SK-N-SH treated with all-trans-retinoic acid at 6 μM for 48 hours (cell line): ENCODE measurements around the gene SLC8A2.

Experiments
- ATAC-seq: fragments of 200-7000 bp; cut with Tn5 transposase; 3 replicates; pipeline ENCODE4 v1.9.1; 2020; ENCODE audit warnings: mild to moderate bottlenecking, moderate library complexity
- ARNTL ChIP-seq: fragments of 450-650 bp; formaldehyde crosslinking; IDR thresholded peaks from 2 replicates; pipeline ENCODE4 v1.5.0; 2020; ENCODE audit warnings: low read depth, mild to moderate bottlenecking, moderate library complexity, borderline replicate concordance
- BACH2 ChIP-seq: fragments of 250-450 bp; sonication (Bioruptor Pico); IDR thresholded peaks from 2 replicates; pipeline ENCODE4 v1.9.0; 2021; ENCODE audit warnings: mild to moderate bottlenecking, borderline replicate concordance
- CSDC2 ChIP-seq: fragments of 250-450 bp; sonication (Bioruptor Pico); IDR thresholded peaks from 2 replicates; pipeline ENCODE4 v1.5.0; 2020; ENCODE audit warnings: mild to moderate bottlenecking, moderate library complexity
- ESRRG ChIP-seq: fragments of 250-450 bp; sonication (Bioruptor Pico); IDR thresholded peaks from 2 replicates; pipeline ENCODE4 v1.6.1; 2021; ENCODE audit warnings: mild to moderate bottlenecking
- GLIS3 ChIP-seq: fragments of 250-450 bp; sonication (Bioruptor Pico); IDR thresholded peaks from 2 replicates; pipeline ENCODE4 v1.5.0; 2020; ENCODE audit warnings: mild to moderate bottlenecking, moderate library complexity
- ISL1 ChIP-seq: fragments of 250-450 bp; sonication (Bioruptor Pico); IDR thresholded peaks from 2 replicates; pipeline ENCODE4 v2.1.2; 2022; ENCODE audit warnings: mild to moderate bottlenecking, moderate library complexity
- OSR1 ChIP-seq: fragments of 250-450 bp; sonication (Bioruptor Pico); IDR thresholded peaks from 2 replicates; pipeline ENCODE4 v1.8.0; 2022; ENCODE audit warnings: moderate library complexity, mild to moderate bottlenecking, inconsistent platforms
- PPARA ChIP-seq: fragments of 250-450 bp; sonication (Bioruptor Pico); IDR thresholded peaks from 2 replicates; pipeline ENCODE4 v1.5.0; 2020; ENCODE audit warnings: mild to moderate bottlenecking, borderline replicate concordance
- RARB ChIP-seq: fragments of 250-450 bp; sonication (Bioruptor Pico); IDR thresholded peaks from 2 replicates; pipeline ENCODE4 v1.8.0; 2021; ENCODE audit warnings: mild to moderate bottlenecking, moderate library complexity
- SNAI2 ChIP-seq: fragments of 250-450 bp; sonication (Bioruptor Pico); IDR thresholded peaks from 2 replicates; pipeline ENCODE4 v1.5.0; 2020; ENCODE audit warnings: mild to moderate bottlenecking, moderate library complexity
- TOX ChIP-seq: fragments of 250-450 bp; sonication (Bioruptor Pico); IDR thresholded peaks from 2 replicates; pipeline ENCODE4 v1.8.0; 2021; ENCODE audit warnings: mild to moderate bottlenecking, moderate library complexity, borderline replicate concordance
- ZC3H10 ChIP-seq: fragments of 250-450 bp; sonication (Bioruptor Pico); IDR thresholded peaks from 2 replicates; pipeline ENCODE4 v1.5.1; 2021; ENCODE audit warnings: mild to moderate bottlenecking, moderate library complexity
- ZFP3 ChIP-seq: fragments of 250-450 bp; sonication (Bioruptor Pico); IDR thresholded peaks from 2 replicates; pipeline ENCODE4 v1.5.0; 2020; ENCODE audit warnings: mild to moderate bottlenecking, moderate library complexity
- ZFP30 ChIP-seq: fragments of 450-650 bp; formaldehyde crosslinking; IDR thresholded peaks from 2 replicates; pipeline ENCODE4 v1.5.0; 2022; ENCODE audit warnings: mild to moderate bottlenecking, moderate library complexity
- ZNF565 ChIP-seq: fragments of 450-650 bp; formaldehyde crosslinking; conservative IDR thresholded peaks from 2 replicates; pipeline ENCODE4 v1.5.0; 2020; ENCODE audit warnings: low read depth, mild to moderate bottlenecking, moderate library complexity
- ZNF70 ChIP-seq: fragments of 450-650 bp; formaldehyde crosslinking; IDR thresholded peaks from 2 replicates; pipeline ENCODE4 v1.5.0; 2020; ENCODE audit warnings: mild to moderate bottlenecking, moderate library complexity
- ZNF8 ChIP-seq: fragments of 450-650 bp; formaldehyde crosslinking; IDR thresholded peaks from 2 replicates; pipeline ENCODE4 v1.5.0; 2020; ENCODE audit warnings: mild to moderate bottlenecking, moderate library complexity
- TF ChIP-seq, protein P1 (sequence below): fragments of 250-450 bp; sonication (Bioruptor Pico); IDR thresholded peaks from 2 replicates; pipeline ENCODE4 v1.8.0; 2021; ENCODE audit warnings: low read depth, mild to moderate bottlenecking, moderate library complexity, borderline replicate concordance
- TF ChIP-seq, protein P2 (sequence below): fragments of 250-450 bp; sonication (Bioruptor Pico); IDR thresholded peaks from 2 replicates; pipeline ENCODE4 v1.5.0; 2020; ENCODE audit warnings: mild to moderate bottlenecking, moderate library complexity
- TF ChIP-seq, protein P3 (sequence below): fragments of 250-450 bp; sonication (Bioruptor Pico); IDR thresholded peaks from 2 replicates; pipeline ENCODE4 v1.5.1; 2020; ENCODE audit warnings: low read depth, mild to moderate bottlenecking, moderate library complexity
- TF ChIP-seq, protein P4 (sequence below): fragments of 250-450 bp; sonication (Bioruptor Pico); IDR thresholded peaks from 2 replicates; pipeline ENCODE4 v1.5.1; 2021; ENCODE audit warnings: mild to moderate bottlenecking, moderate library complexity
- TF ChIP-seq, protein P5 (sequence below): fragments of 250-450 bp; sonication (Bioruptor Pico); IDR thresholded peaks from 2 replicates; pipeline ENCODE4 v1.8.0; 2020; ENCODE audit warnings: mild to moderate bottlenecking, moderate library complexity, borderline replicate concordance

The SLC8A2 gene

DNA sequence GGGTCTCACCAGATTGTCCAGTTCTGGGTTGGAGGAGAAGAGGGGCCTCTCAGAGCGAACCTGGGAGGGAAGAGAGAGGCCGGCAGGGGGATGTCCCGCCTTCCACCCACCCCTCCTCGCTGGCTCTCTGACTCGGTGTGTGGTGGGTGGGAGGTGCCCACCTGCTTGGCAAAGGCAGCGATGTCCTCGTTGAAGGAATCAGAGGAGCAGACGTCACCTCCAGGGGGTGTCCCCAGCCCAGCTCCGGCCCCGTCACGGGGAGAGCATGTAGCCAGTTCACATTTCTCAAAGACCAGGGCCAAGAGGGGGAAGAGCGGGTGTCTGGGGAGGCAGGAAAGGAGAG lies 55.1 kb downstream of the SLC8A2 start:
- TF ChIP-seq SNAI2 (CRISPR knock-in tag) = no peak
- TF ChIP-seq RARB (CRISPR knock-in tag) = no peak
- TF ChIP-seq, protein P1, sequence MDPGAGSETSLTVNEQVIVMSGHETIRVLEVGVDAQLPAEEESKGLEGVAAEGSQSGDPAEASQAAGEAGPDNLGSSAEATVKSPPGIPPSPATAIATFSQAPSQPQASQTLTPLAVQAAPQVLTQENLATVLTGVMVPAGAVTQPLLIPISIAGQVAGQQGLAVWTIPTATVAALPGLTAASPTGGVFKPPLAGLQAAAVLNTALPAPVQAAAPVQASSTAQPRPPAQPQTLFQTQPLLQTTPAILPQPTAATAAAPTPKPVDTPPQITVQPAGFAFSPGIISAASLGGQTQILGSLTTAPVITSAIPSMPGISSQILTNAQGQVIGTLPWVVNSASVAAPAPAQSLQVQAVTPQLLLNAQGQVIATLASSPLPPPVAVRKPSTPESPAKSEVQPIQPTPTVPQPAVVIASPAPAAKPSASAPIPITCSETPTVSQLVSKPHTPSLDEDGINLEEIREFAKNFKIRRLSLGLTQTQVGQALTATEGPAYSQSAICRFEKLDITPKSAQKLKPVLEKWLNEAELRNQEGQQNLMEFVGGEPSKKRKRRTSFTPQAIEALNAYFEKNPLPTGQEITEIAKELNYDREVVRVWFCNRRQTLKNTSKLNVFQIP (CRISPR knock-in tag) = no peak
- no peak for TF ChIP-seq ZNF8 (CRISPR knock-in tag)
- no peak for TF ChIP-seq CSDC2 (CRISPR knock-in tag)
- no peak for ATAC-seq

DNA sequence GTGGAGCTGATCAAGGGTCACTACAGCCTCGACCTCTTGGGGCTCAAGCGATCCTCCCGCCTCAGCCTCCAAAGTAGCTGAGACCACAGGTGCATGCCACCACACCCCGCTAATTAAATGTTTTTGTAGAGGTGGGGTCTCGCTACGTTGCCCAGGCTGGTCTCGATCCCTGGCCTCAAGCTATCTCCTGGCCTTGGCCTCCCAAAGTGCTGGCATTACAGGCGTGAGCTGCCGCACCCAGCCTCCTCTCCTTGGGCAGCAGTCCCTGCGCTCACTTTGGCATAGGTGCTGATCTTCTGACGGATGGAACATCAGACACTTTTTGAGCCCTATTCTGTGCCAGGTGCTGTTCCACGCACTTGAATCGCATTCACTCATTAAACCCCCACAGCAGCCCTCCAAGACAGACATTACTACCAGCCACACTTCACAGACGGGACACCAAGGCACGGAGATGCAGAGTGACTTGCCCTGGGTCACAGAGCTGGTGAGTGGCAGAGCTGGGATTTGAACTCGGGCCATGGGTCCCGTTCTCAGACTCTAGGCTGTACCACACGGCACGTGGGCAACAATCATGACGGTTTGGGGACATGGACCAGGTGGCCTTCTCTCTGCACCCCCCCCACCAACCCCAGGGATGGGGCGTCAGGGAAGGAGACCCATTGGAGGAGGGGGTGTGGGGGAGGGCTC lies 55.6 kb downstream of the SLC8A2 start:
- ATAC-seq = no peak
- no peak for TF ChIP-seq PPARA
- no peak for TF ChIP-seq GLIS3
- TF ChIP-seq ARNTL = no peak
- TF ChIP-seq ZC3H10 (CRISPR knock-in tag) = no peak
- TF ChIP-seq OSR1 (CRISPR knock-in tag) = no peak
- no peak for TF ChIP-seq ZFP3 (CRISPR knock-in tag)
- no peak for TF ChIP-seq SNAI2 (CRISPR knock-in tag)
- no peak for TF ChIP-seq TOX
- TF ChIP-seq, protein P1 (CRISPR knock-in tag) = no peak
- no peak for TF ChIP-seq RARB (CRISPR knock-in tag)
- no peak for TF ChIP-seq ZFP30 (CRISPR knock-in tag)
- TF ChIP-seq, protein P2, sequence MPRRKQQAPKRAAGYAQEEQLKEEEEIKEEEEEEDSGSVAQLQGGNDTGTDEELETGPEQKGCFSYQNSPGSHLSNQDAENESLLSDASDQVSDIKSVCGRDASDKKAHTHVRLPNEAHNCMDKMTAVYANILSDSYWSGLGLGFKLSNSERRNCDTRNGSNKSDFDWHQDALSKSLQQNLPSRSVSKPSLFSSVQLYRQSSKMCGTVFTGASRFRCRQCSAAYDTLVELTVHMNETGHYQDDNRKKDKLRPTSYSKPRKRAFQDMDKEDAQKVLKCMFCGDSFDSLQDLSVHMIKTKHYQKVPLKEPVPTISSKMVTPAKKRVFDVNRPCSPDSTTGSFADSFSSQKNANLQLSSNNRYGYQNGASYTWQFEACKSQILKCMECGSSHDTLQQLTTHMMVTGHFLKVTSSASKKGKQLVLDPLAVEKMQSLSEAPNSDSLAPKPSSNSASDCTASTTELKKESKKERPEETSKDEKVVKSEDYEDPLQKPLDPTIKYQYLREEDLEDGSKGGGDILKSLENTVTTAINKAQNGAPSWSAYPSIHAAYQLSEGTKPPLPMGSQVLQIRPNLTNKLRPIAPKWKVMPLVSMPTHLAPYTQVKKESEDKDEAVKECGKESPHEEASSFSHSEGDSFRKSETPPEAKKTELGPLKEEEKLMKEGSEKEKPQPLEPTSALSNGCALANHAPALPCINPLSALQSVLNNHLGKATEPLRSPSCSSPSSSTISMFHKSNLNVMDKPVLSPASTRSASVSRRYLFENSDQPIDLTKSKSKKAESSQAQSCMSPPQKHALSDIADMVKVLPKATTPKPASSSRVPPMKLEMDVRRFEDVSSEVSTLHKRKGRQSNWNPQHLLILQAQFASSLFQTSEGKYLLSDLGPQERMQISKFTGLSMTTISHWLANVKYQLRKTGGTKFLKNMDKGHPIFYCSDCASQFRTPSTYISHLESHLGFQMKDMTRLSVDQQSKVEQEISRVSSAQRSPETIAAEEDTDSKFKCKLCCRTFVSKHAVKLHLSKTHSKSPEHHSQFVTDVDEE (CRISPR knock-in tag) = no peak
- TF ChIP-seq CSDC2 (CRISPR knock-in tag) = no peak
- TF ChIP-seq, protein P3, sequence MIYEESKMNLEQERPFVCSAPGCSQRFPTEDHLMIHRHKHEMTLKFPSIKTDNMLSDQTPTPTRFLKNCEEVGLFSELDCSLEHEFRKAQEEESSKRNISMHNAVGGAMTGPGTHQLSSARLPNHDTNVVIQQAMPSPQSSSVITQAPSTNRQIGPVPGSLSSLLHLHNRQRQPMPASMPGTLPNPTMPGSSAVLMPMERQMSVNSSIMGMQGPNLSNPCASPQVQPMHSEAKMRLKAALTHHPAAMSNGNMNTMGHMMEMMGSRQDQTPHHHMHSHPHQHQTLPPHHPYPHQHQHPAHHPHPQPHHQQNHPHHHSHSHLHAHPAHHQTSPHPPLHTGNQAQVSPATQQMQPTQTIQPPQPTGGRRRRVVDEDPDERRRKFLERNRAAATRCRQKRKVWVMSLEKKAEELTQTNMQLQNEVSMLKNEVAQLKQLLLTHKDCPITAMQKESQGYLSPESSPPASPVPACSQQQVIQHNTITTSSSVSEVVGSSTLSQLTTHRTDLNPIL (CRISPR knock-in tag) = no peak
- TF ChIP-seq ZNF70 (CRISPR knock-in tag) = no peak
- TF ChIP-seq ZNF565 (CRISPR knock-in tag) = no peak
- TF ChIP-seq, protein P4, sequence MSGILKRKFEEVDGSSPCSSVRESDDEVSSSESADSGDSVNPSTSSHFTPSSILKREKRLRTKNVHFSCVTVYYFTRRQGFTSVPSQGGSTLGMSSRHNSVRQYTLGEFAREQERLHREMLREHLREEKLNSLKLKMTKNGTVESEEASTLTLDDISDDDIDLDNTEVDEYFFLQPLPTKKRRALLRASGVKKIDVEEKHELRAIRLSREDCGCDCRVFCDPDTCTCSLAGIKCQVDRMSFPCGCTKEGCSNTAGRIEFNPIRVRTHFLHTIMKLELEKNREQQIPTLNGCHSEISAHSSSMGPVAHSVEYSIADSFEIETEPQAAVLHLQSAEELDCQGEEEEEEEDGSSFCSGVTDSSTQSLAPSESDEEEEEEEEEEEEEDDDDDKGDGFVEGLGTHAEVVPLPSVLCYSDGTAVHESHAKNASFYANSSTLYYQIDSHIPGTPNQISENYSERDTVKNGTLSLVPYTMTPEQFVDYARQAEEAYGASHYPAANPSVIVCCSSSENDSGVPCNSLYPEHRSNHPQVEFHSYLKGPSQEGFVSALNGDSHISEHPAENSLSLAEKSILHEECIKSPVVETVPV = no peak

DNA sequence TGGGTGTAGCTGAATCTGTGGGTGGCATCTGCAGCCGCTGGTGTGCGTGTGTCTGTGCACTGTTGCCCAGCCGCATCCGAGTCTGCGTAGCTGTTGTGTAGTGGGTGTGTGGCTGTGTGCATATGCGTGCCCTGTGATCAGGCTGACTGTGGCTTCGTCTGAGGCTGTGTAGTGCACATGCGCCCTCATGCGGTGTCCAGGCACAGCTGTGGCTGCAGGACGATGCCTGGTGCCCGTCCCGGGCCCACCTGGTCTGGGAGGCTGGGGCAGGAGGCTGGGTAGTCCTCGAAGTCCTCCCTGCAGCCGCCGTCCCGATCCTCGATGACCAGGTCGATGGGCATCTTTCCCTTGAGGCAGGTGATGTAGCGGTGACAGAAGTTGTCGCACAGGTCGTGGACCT lies 57.2 kb downstream of the SLC8A2 start:
- ATAC-seq = no peak
- TF ChIP-seq SNAI2 (CRISPR knock-in tag) = no peak
- no peak for TF ChIP-seq ISL1 (CRISPR knock-in tag)
- no peak for TF ChIP-seq PPARA
- TF ChIP-seq CSDC2 (CRISPR knock-in tag) = no peak
- TF ChIP-seq GLIS3 = no peak
- TF ChIP-seq, protein P5, sequence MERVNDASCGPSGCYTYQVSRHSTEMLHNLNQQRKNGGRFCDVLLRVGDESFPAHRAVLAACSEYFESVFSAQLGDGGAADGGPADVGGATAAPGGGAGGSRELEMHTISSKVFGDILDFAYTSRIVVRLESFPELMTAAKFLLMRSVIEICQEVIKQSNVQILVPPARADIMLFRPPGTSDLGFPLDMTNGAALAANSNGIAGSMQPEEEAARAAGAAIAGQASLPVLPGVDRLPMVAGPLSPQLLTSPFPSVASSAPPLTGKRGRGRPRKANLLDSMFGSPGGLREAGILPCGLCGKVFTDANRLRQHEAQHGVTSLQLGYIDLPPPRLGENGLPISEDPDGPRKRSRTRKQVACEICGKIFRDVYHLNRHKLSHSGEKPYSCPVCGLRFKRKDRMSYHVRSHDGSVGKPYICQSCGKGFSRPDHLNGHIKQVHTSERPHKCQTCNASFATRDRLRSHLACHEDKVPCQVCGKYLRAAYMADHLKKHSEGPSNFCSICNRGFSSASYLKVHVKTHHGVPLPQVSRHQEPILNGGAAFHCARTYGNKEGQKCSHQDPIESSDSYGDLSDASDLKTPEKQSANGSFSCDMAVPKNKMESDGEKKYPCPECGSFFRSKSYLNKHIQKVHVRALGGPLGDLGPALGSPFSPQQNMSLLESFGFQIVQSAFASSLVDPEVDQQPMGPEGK = no peak
- TF ChIP-seq ZC3H10 (CRISPR knock-in tag) = no peak
- TF ChIP-seq ESRRG = no peak
- TF ChIP-seq, protein P2 (CRISPR knock-in tag) = no peak
- TF ChIP-seq TOX = no peak
- TF ChIP-seq BACH2 (CRISPR knock-in tag) = no peak
- no peak for TF ChIP-seq RARB (CRISPR knock-in tag)
- no peak for TF ChIP-seq ARNTL
- TF ChIP-seq, protein P3 (CRISPR knock-in tag) = no peak
